Embryonic facial prominence (tissue), 1 donor: ENCODE data around the gene SUCNR1.
"Not testable (repeated sequence)": the region's sequence is repeated elsewhere in the genome, so short reads cannot be mapped to it uniquely, and the experiment has no call there.

Experiments
- DNase-seq: peaks from one replicate; pipeline ENCODE4 v3.0.0-alpha.2; 2016; ENCODE audit errors: extremely low spot score

The SUCNR1 gene

GRCh38 chr3:151900884-151901643, 27.6 kb downstream of the SUCNR1 start:
- no peak for DNase-seq

- no peak for DNase-seq
These were observed 28.3 kb downstream of the SUCNR1 start for GRCh38 chr3:151901644-151902285.

GRCh38 chr3:151903501-151903991, 30.1 kb downstream of the SUCNR1 start:
- DNase-seq = no peak

GRCh38 chr3:151905647-151906046, 32.2 kb downstream of the SUCNR1 start:
- DNase-seq = no peak

- DNase-seq = no peak
These were observed 33.3 kb downstream of the SUCNR1 start for GRCh38 chr3:151906751-151907150.

- DNase-seq = no peak
These were observed 35.0 kb downstream of the SUCNR1 start for GRCh38 chr3:151908399-151908798.

GRCh38 chr3:151909681-151910405, 36.4 kb downstream of the SUCNR1 start:
- DNase-seq = no peak

- DNase-seq = no peak
These were observed 38.0 kb downstream of the SUCNR1 start for GRCh38 chr3:151911462-151911861.

GRCh38 chr3:151912028-151912427, 38.6 kb downstream of the SUCNR1 start:
- DNase-seq = no peak

GRCh38 chr3:151916781-151917180, 43.3 kb downstream of the SUCNR1 start:
- no peak for DNase-seq

- peak; percentile 47 for DNase-seq
These were observed 45.0 kb downstream of the SUCNR1 start for GRCh38 chr3:151918253-151919029.

- no peak for DNase-seq
These were observed 45.5 kb downstream of the SUCNR1 start for GRCh38 chr3:151919030-151919328.

GRCh38 chr3:151919446-151919845, 46.0 kb downstream of the SUCNR1 start:
- DNase-seq = no peak

GRCh38 chr3:151923901-151924300, 50.5 kb downstream of the SUCNR1 start:
- DNase-seq = no peak

GRCh38 chr3:151924753-151925152, 51.3 kb downstream of the SUCNR1 start:
- no peak for DNase-seq

- DNase-seq = no peak
These were observed 52.0 kb downstream of the SUCNR1 start for GRCh38 chr3:151925419-151925818.

GRCh38 chr3:151925876-151926275, 52.4 kb downstream of the SUCNR1 start:
- no peak for DNase-seq

GRCh38 chr3:151926956-151927355, 53.5 kb downstream of the SUCNR1 start:
- DNase-seq = no peak

- DNase-seq = not testable (repeated sequence)
These were observed 54.6 kb downstream of the SUCNR1 start for GRCh38 chr3:151927915-151928525.

GRCh38 chr3:151931171-151931570, 57.7 kb downstream of the SUCNR1 start:
- DNase-seq = no peak

GRCh38 chr3:151933234-151933853, 59.9 kb downstream of the SUCNR1 start:
- peak; percentile 81 for DNase-seq
